GM23338 (cell line): ENCODE data around the gene AIFM2. TPM values are rescaled to one million over a fixed set of nuclear protein-coding genes. Genes with fewer than 3 reads are reported as not detected.

Experiments used
- ATAC-seq: fragments of 200-7000 bp; cut with Tn5 transposase; 3 replicates; pipeline ENCODE4 v1.9.1; 2020
- DNase-seq: peaks from one replicate; pipeline ENCODE4 v3.0.0-alpha.2; 2015; ENCODE audit warnings: low spot score
- H2AFZ ChIP-seq: fragments of 200-600 bp; sonication (generic); 2 replicates; pipeline ENCODE4 v1.8.0; 2016; ENCODE audit warnings: antibody characterized with exemption, mild to moderate bottlenecking, moderate library complexity
- H3F3A ChIP-seq: fragments of 200-600 bp; sonication (generic); replicated peaks from 2 replicates; pipeline ENCODE4 v1.8.0; 2017; ENCODE audit warnings: antibody characterized with exemption, mixed run types, low read depth
- H3K27ac ChIP-seq: fragments of 200-600 bp; sonication (generic); 2 replicates; pipeline ENCODE4 v1.6.1; 2016; ENCODE audit warnings: low read depth
- H3K27me3 ChIP-seq: fragments of 200-600 bp; sonication (generic); 2 replicates; pipeline ENCODE4 v1.8.0; 2016; ENCODE audit warnings: mild to moderate bottlenecking, mixed run types, moderate library complexity; ENCODE audit not compliant: insufficient read depth
- H3K36me3 ChIP-seq: fragments of 200-600 bp; sonication (generic); 2 replicates; pipeline ENCODE4 v1.8.0; 2016; ENCODE audit warnings: mild to moderate bottlenecking; ENCODE audit not compliant: insufficient read depth
- H3K4me1 ChIP-seq: fragments of 200-600 bp; sonication (generic); 2 replicates; pipeline ENCODE4 v1.8.0; 2016; ENCODE audit warnings: mild to moderate bottlenecking, moderate library complexity; ENCODE audit not compliant: insufficient read depth
- H3K4me2 ChIP-seq: fragments of 200-600 bp; sonication (generic); 2 replicates; pipeline ENCODE4 v1.7.1; 2017; ENCODE audit warnings: mixed run types
- H3K4me3 ChIP-seq: fragments of 200-600 bp; sonication (generic); 2 replicates; pipeline ENCODE4 v1.6.1; 2016; ENCODE audit warnings: mixed run types
- H3K79me2 ChIP-seq: fragments of 200-600 bp; sonication (generic); replicated peaks from 2 replicates; pipeline ENCODE4 v1.8.0; 2017; ENCODE audit warnings: mild to moderate bottlenecking; ENCODE audit not compliant: insufficient read depth
- H3K9me2 ChIP-seq: fragments of 200-600 bp; sonication (generic); 2 replicates; pipeline ENCODE4 v1.8.0; 2017; ENCODE audit not compliant: insufficient read depth
- H4K20me1 ChIP-seq: fragments of 200-600 bp; sonication (generic); replicated peaks from 2 replicates; pipeline ENCODE4 v1.8.0; 2017; ENCODE audit warnings: mild to moderate bottlenecking; ENCODE audit not compliant: insufficient read depth
- H3K27ac Mint-ChIP-seq: 2 replicates; pipeline ENCODE4 v1.8.0; 2020; ENCODE audit warnings: inconsistent platforms, mild to moderate bottlenecking, moderate library complexity, mixed read lengths
- H3K27me3 Mint-ChIP-seq: 3 replicates; pipeline ENCODE4 v1.8.0; 2022; ENCODE audit warnings: low read depth, mild to moderate bottlenecking, moderate library complexity, mixed read lengths, inconsistent platforms; ENCODE audit not compliant: insufficient read depth, poor library complexity
- H3K36me3 Mint-ChIP-seq: 3 replicates; pipeline ENCODE4 v1.8.0; 2021; ENCODE audit warnings: low read depth, mild to moderate bottlenecking, inconsistent platforms, moderate library complexity, mixed read lengths
- H3K4me1 Mint-ChIP-seq: 3 replicates; pipeline ENCODE4 v1.8.0; 2020; ENCODE audit warnings: mild to moderate bottlenecking, inconsistent platforms, mixed read lengths
- H3K4me3 Mint-ChIP-seq: 3 replicates; pipeline ENCODE4 v1.8.0; 2021; ENCODE audit warnings: moderate library complexity, mild to moderate bottlenecking, inconsistent platforms, mixed read lengths
- H3K9me3 Mint-ChIP-seq: 3 replicates; pipeline ENCODE4 v1.8.0; 2020; ENCODE audit warnings: moderate library complexity, mild to moderate bottlenecking, inconsistent platforms, mixed read lengths
- CREB1 ChIP-seq: fragments of 250-450 bp; sonication (Bioruptor Pico); IDR thresholded peaks from 2 replicates; pipeline ENCODE4 v1.5.0; 2020; ENCODE audit warnings: low read depth, mild to moderate bottlenecking, moderate library complexity
- CTCF ChIP-seq, 2 experiments: fragments of 200-600 bp in 1 of 2; sonication (generic) in 1 of 2; conservative IDR thresholded peaks; 2 replicates each; pipeline versions ENCODE4 v1.5.1 to v1.6.1; 2016 to 2017; ENCODE audit warnings: antibody characterized with exemption in 2 of 2, low read depth in 2 of 2, mild to moderate bottlenecking in 2 of 2, moderate library complexity in 1 of 2
- ETS1 ChIP-seq: IDR thresholded peaks from 2 replicates; pipeline ENCODE4 v1.6.1; 2016; ENCODE audit warnings: antibody characterized with exemption
- EZH2 ChIP-seq: fragments of 200-600 bp; sonication (generic); IDR thresholded peaks from one replicate; pipeline ENCODE4 v1.8.0; 2017; ENCODE audit warnings: antibody characterized with exemption, mild to moderate bottlenecking, low read depth; ENCODE audit not compliant: unreplicated experiment
- EZH2phosphoT487 ChIP-seq: fragments of 200-600 bp; sonication (generic); IDR thresholded peaks from one replicate; pipeline ENCODE4 v1.8.1; 2018; ENCODE audit warnings: antibody characterized with exemption; ENCODE audit not compliant: unreplicated experiment
- JUNB ChIP-seq: IDR thresholded peaks from one replicate; pipeline ENCODE4 v1.6.1; 2016; ENCODE audit warnings: antibody characterized with exemption; ENCODE audit not compliant: unreplicated experiment
- NANOG ChIP-seq: IDR thresholded peaks from 2 replicates; pipeline ENCODE4 v1.6.1; 2016; ENCODE audit warnings: antibody characterized with exemption, borderline replicate concordance
- POLR2AphosphoS5 ChIP-seq: IDR thresholded peaks from 2 replicates; pipeline ENCODE4 v1.6.1; 2016; ENCODE audit warnings: antibody characterized with exemption, low read depth
- STAT1 ChIP-seq: IDR thresholded peaks from one replicate; pipeline ENCODE4 v1.6.1; 2016; ENCODE audit warnings: antibody characterized with exemption; ENCODE audit not compliant: unreplicated experiment
- ZNF114 ChIP-seq: fragments of 250-450 bp; sonication (Bioruptor Pico); IDR thresholded peaks from 2 replicates; pipeline ENCODE4 v1.5.0; 2020; ENCODE audit warnings: mild to moderate bottlenecking, moderate library complexity
- ZNF331 ChIP-seq: fragments of 250-450 bp; sonication (Bioruptor Pico); IDR thresholded peaks from 2 replicates; pipeline ENCODE4 v1.5.0; 2020; ENCODE audit warnings: low read depth, mild to moderate bottlenecking, moderate library complexity
- ZNF462 ChIP-seq: fragments of 250-450 bp; sonication (Bioruptor Pico); IDR thresholded peaks from 2 replicates; pipeline ENCODE4 v1.5.0; 2020; ENCODE audit warnings: mild to moderate bottlenecking, moderate library complexity
- polyA plus RNA-seq: library from polyadenylated mRNA; unstranded; fragments of >200 nt; fragmentation: Nextera tagmentation; extraction: Ambion mirVana; gene quantifications from 2 replicates; pipeline ENCODE4 v1.2.1, GENCODE V29; 2016
- total RNA-seq: library from RNA; depleted of rRNA; stranded (reverse); fragments of >200 nt; shearing (Covaris generic); gene quantifications from 2 replicates; pipeline ENCODE4 v1.2.3, GENCODE V29; 2014

The AIFM2 gene
- total and polyA plus RNA-seq, 2 experiments from 2014 or later = 3.2 to 3.6 TPM

DNA sequence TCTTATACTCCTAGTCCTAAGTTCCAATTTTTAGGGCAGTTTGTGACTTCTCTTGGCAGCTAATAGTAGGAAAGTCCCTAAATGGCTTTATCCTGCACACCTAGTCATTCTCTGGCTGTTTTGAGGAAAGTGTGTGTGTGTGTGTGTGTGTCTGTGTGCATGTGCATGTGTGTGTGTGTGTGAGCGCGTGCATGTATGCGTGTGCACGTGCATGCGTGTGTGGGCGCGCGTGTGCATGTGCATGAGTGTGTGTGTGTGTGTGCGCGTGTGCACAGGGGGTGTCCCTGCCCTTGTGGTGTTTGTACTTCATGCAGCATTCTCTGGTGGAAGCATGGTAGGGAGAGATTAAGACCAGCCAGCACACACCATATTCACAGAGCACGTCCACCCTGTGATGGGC lies 61.8 kb downstream of the AIFM2 start:
- no peaks in the 10 kb centered on the region for H3F3A ChIP-seq
- H3K27me3 ChIP-seq = no peaks in the 10 kb centered on the region
- no peak overlapping the region for H3K27ac ChIP-seq
- no peak overlapping the region for H3K4me3 Mint-ChIP-seq
- no peaks in the 10 kb centered on the region for H3K4me1 Mint-ChIP-seq
- H4K20me1 ChIP-seq = no peaks in the 10 kb centered on the region; the same call in 1 of the 2 replicates
- no peak overlapping the region for H2AFZ ChIP-seq
- no peaks in the 10 kb centered on the region for H3K36me3 Mint-ChIP-seq
- no peaks in the 10 kb centered on the region for H3K79me2 ChIP-seq
- ATAC-seq (no peak), DNase-seq (no peak)
- no peaks in the 10 kb centered on the region for H3K9me2 ChIP-seq
- no peaks in the 10 kb centered on the region for H3K27me3 Mint-ChIP-seq
- TF ChIP-seq CREB1 = no peak
- H3K9me3 Mint-ChIP-seq = no peaks in the 10 kb centered on the region
- H3K27ac Mint-ChIP-seq = no peak overlapping the region
- H3K4me1 ChIP-seq = no peaks in the 10 kb centered on the region
- H3K4me2 ChIP-seq = no peak overlapping the region
- H3K4me3 ChIP-seq = no peak overlapping the region
- H3K36me3 ChIP-seq = no peaks in the 10 kb centered on the region

DNA sequence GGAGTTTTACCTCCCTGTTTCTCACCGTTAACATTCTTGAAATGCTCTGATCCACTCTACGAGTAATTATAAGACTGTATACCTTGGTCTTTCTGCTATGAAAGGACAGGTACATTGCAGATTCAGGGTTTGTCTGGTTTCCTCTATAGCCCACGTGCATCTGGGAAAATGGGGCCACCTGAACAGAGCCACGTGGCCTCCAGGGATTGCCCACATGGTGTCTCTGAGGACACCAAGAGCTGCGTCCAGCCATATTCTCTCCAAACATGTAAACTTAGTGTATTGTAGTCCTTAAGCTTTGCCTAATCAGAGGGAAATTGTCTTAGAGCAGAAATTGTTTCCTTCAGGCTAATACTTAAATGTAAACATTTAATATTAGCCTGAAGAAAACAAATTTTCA lies 63.3 kb downstream of the AIFM2 start:
- H4K20me1 ChIP-seq = no peaks in the 10 kb centered on the region; the same call in 1 of the 2 replicates
- H3K27me3 ChIP-seq = no peaks in the 10 kb centered on the region
- H2AFZ ChIP-seq = no peak overlapping the region
- H3K9me2 ChIP-seq = no peaks in the 10 kb centered on the region
- no peaks in the 10 kb centered on the region for H3K27me3 Mint-ChIP-seq
- DNase-seq (no peak), ATAC-seq (no peak)
- no peak overlapping the region for H3K27ac ChIP-seq
- H3K4me2 ChIP-seq = no peak overlapping the region
- no peak overlapping the region for H3K4me3 ChIP-seq
- H3K36me3 ChIP-seq = no peaks in the 10 kb centered on the region
- no peak overlapping the region for H3K27ac Mint-ChIP-seq
- no peaks in the 10 kb centered on the region for H3K9me3 Mint-ChIP-seq
- H3K79me2 ChIP-seq = no peaks in the 10 kb centered on the region
- H3K4me1 ChIP-seq = no peaks in the 10 kb centered on the region
- no peaks in the 10 kb centered on the region for H3K4me1 Mint-ChIP-seq
- no peak overlapping the region for H3K4me3 Mint-ChIP-seq
- H3F3A ChIP-seq = no peaks in the 10 kb centered on the region
- no peaks in the 10 kb centered on the region for H3K36me3 Mint-ChIP-seq
- TF ChIP-seq EZH2 (no peak), CREB1 (no peak), EZH2phosphoT487 (no peak), POLR2AphosphoS5 (no peak), ETS1 (no peak), ZNF114 (no peak), STAT1 (no peak), ZNF331 (CRISPR knock-in tag) (no peak), CTCF (conservative IDR thresholded peaks at IDR 0.05; ENCODE audit: low read depth in 2 of 2) (no peak), JUNB (no peak), ZNF462 (CRISPR knock-in tag) (no peak), NANOG (no peak)
